DMS53 treated with DMSO at 0.1 percent for 48 hours (cell line): ENCODE measurements around the gene STX12.
"Not testable (repeated sequence)": the region's sequence is repeated elsewhere in the genome, so short reads cannot be mapped to it uniquely, and the experiment has no call there.

Experiments
- DNase-seq: peaks from one replicate; lab custom pipeline; 2025; ENCODE audit not compliant: unreplicated experiment; lab: John Stamatoyannopoulos, UW

The STX12 gene

GRCh38 chr1:27774654-27775053 is 1.6 kb downstream of the STX12 start:
- no peak for DNase-seq

GRCh38 chr1:27775336-27775735 is 2.3 kb downstream of the STX12 start:
- DNase-seq, result not testable (repeated sequence)

GRCh38 chr1:27776276-27776675 is 3.3 kb downstream of the STX12 start:
- not testable (repeated sequence) for DNase-seq

GRCh38 chr1:27778056-27778455 is 5.0 kb downstream of the STX12 start:
- no peak for DNase-seq

- no peak for DNase-seq
These were observed 6.1 kb downstream of the STX12 start for GRCh38 chr1:27779122-27779521.

GRCh38 chr1:27782950-27783349 is 9.9 kb downstream of the STX12 start:
- no peak for DNase-seq

- DNase-seq, result no peak
These were observed 11.7 kb downstream of the STX12 start for GRCh38 chr1:27784700-27785099.

GRCh38 chr1:27785781-27786455 is 12.9 kb downstream of the STX12 start:
- no peak for DNase-seq

- no peak for DNase-seq
These were observed 14.9 kb downstream of the STX12 start for GRCh38 chr1:27787895-27788294.

- no peak for DNase-seq
These were observed 16.6 kb downstream of the STX12 start for GRCh38 chr1:27789540-27790041.

GRCh38 chr1:27790270-27790669 is 17.3 kb downstream of the STX12 start:
- not testable (repeated sequence) for DNase-seq

- no peak for DNase-seq
These were observed 22.6 kb downstream of the STX12 start for GRCh38 chr1:27795601-27796000.

GRCh38 chr1:27804791-27805190 is 31.8 kb downstream of the STX12 start:
- DNase-seq, result no peak

- no peak for DNase-seq
These were observed 33.7 kb downstream of the STX12 start for GRCh38 chr1:27806758-27807157.

GRCh38 chr1:27807385-27807784 is 34.4 kb downstream of the STX12 start:
- no peak for DNase-seq

GRCh38 chr1:27808131-27808530 is 35.1 kb downstream of the STX12 start:
- DNase-seq, result not testable (repeated sequence)

GRCh38 chr1:27809883-27810282 is 36.9 kb downstream of the STX12 start:
- no peak for DNase-seq

GRCh38 chr1:27811741-27812500 is 38.9 kb downstream of the STX12 start:
- no peak for DNase-seq

GRCh38 chr1:27816921-27817630 is 44.1 kb downstream of the STX12 start:
- DNase-seq, result no peak

GRCh38 chr1:27821761-27822315 is 48.8 kb downstream of the STX12 start:
- no peak for DNase-seq

- DNase-seq, result no peak
These were observed 50.8 kb downstream of the STX12 start for GRCh38 chr1:27823784-27824183.
